Endothelial cell of umbilical vein (primary cell): ENCODE results near the gene RSBN1. TPM values are rescaled to one million over a fixed set of nuclear protein-coding genes. Genes with fewer than 3 reads are reported as not detected.

Experiments
- BruUV-seq: library from RNA; stranded (reverse); fragments of 400-500 nt; replicated peaks from 2 replicates; lab custom pipeline; 2021; lab: Mats Ljungman, UMichigan
- CTCF ChIA-PET: fragments of 300-600, 350-600 bp; sonication (Branson Sonifier 250); formaldehyde crosslinking; loops from one replicate; lab custom pipeline; 2021; ENCODE audit warnings: antibody characterized with exemption, inconsistent platforms; lab: Charles Lee
- POLR2A ChIA-PET: fragments of 300-600, 350-600 bp; sonication (Branson Sonifier 250); formaldehyde crosslinking; loops from one replicate; lab custom pipeline; 2021; ENCODE audit warnings: antibody characterized with exemption, inconsistent platforms; lab: Charles Lee
- DNase-seq: peaks from one replicate; pipeline ENCODE4 v3.0.0-alpha.2; 2011; ENCODE audit warnings: low read depth, low spot score
- FAIRE-seq: peaks from 2 replicates; lab custom pipeline; 2011; peaks lifted over from hg19 to GRCh38; lab: Jason Lieb, UNC
- H2AFZ ChIP-seq: 2 replicates; pipeline ENCODE4 v1.6.0; 2012; ENCODE audit warnings: low read depth, low read length, control low read depth, inconsistent platforms
- H3K27ac ChIP-seq: 2 replicates; pipeline ENCODE4 v1.5.1; 2011; ENCODE audit warnings: low read depth, mild to moderate bottlenecking, control low read depth, low read length, moderate library complexity; ENCODE audit not compliant: insufficient read depth
- H3K27me3 ChIP-seq, 2 experiments: 2 replicates each; pipeline versions ENCODE4 v1.6.0 to v1.6.1; 2011; ENCODE audit warnings: low read length in 2 of 2, mixed read lengths in 1 of 2; ENCODE audit not compliant: control insufficient read depth in 2 of 2, insufficient read depth in 2 of 2
- H3K36me3 ChIP-seq, 2 experiments: 2 replicates in 1 of 2; 3 replicates in 1 of 2; pipeline ENCODE4 v1.5.1; 2011; ENCODE audit warnings: low read length in 2 of 2, mild to moderate bottlenecking in 1 of 2, moderate library complexity in 1 of 2; ENCODE audit not compliant: control insufficient read depth in 2 of 2, insufficient read depth in 2 of 2; ENCODE audit errors: extremely low read depth in 1 of 2
- H3K4me1 ChIP-seq: 3 replicates; pipeline ENCODE4 v1.5.1; 2011; ENCODE audit warnings: mild to moderate bottlenecking, low read length; ENCODE audit not compliant: control insufficient read depth, insufficient read depth; ENCODE audit errors: extremely low read depth
- H3K4me2 ChIP-seq: 2 replicates; pipeline ENCODE4 v1.6.1; 2011; ENCODE audit warnings: low read length, control low read depth, mixed read lengths; ENCODE audit not compliant: insufficient read depth
- H3K4me3 ChIP-seq, 3 experiments: fragments of 200-600 bp in 1 of 3; sonication (generic), shearing (Covaris generic) in 1 of 3; replicated peaks in 1 of 3; 2 replicates each; pipeline ENCODE4 v1.5.1; 2011 to 2016; ENCODE audit warnings: control low read depth in 3 of 3, low read length in 3 of 3, mild to moderate bottlenecking in 2 of 3, inconsistent platforms in 1 of 3, low read depth in 1 of 3, moderate library complexity in 1 of 3; ENCODE audit not compliant: insufficient read depth in 1 of 3
- H3K79me2 ChIP-seq: 2 replicates; pipeline ENCODE4 v1.6.0; 2012; ENCODE audit warnings: low read length, inconsistent platforms; ENCODE audit not compliant: control insufficient read depth, insufficient read depth
- H3K9ac ChIP-seq: replicated peaks from 2 replicates; pipeline ENCODE3; 2011; ENCODE audit warnings: low read length, control low read depth; ENCODE audit not compliant: insufficient read depth; ENCODE audit errors: extremely low read depth
- H3K9me1 ChIP-seq: replicated peaks from 3 replicates; pipeline ENCODE4 v1.6.0; 2011; ENCODE audit warnings: mild to moderate bottlenecking, low read length; ENCODE audit not compliant: control insufficient read depth, insufficient read depth; ENCODE audit errors: extremely low read depth
- H3K9me3 ChIP-seq: replicated peaks from 2 replicates; pipeline ENCODE4 v1.5.1; 2012; ENCODE audit warnings: low read length, inconsistent platforms; ENCODE audit not compliant: control insufficient read depth, insufficient read depth
- H4K20me1 ChIP-seq: replicated peaks from 2 replicates; pipeline ENCODE3; 2011; ENCODE audit warnings: mild to moderate bottlenecking, low read length; ENCODE audit not compliant: control insufficient read depth, insufficient read depth; ENCODE audit errors: extremely low read depth
- CTCF ChIP-seq, 2 donors: IDR thresholded peaks; 1 replicate in 1 of 2; 2 replicates in 1 of 2; pipeline ENCODE4 v1.5.1; 2011; ENCODE audit warnings: low read length in 2 of 2, mild to moderate bottlenecking in 2 of 2, moderate library complexity in 2 of 2, control low read depth in 1 of 2, inconsistent platforms in 1 of 2, low read depth in 1 of 2; ENCODE audit not compliant: insufficient read depth in 1 of 2; ENCODE audit errors: extremely low read depth in 1 of 2
- EZH2 ChIP-seq: IDR thresholded peaks from 2 replicates; pipeline ENCODE4 v1.6.1; 2012; ENCODE audit warnings: borderline replicate concordance, low read depth, mild to moderate bottlenecking, moderate library complexity, low read length, inconsistent platforms; ENCODE audit not compliant: severe bottlenecking
- FOS ChIP-seq: IDR thresholded peaks from 2 replicates; pipeline ENCODE4 v1.6.1; 2011; ENCODE audit warnings: mild to moderate bottlenecking, low read length, moderate library complexity, borderline replicate concordance; ENCODE audit not compliant: insufficient read depth
- GATA2 ChIP-seq: IDR thresholded peaks from 2 replicates; pipeline ENCODE4 v1.7.0; 2011; ENCODE audit warnings: low read depth, mild to moderate bottlenecking, moderate library complexity, mixed read lengths, low read length; ENCODE audit not compliant: insufficient read length, insufficient read depth
- JUN ChIP-seq: IDR thresholded peaks from 2 replicates; pipeline ENCODE4 v1.6.1; 2011; ENCODE audit warnings: borderline replicate concordance, low read depth; ENCODE audit not compliant: insufficient read length, insufficient read depth
- MAX ChIP-seq: IDR thresholded peaks from 2 replicates; pipeline ENCODE4 v1.6.1; 2011; ENCODE audit not compliant: insufficient read depth, insufficient read length
- MYC ChIP-seq: IDR thresholded peaks from one replicate; pipeline ENCODE4 v1.6.1; 2011; ENCODE audit warnings: mild to moderate bottlenecking, low read depth, low read length
- POLR2A ChIP-seq: IDR thresholded peaks from 2 replicates; pipeline ENCODE4 v1.6.1; 2012; ENCODE audit warnings: low read depth, mild to moderate bottlenecking, control low read depth, low read length
- POLR2AphosphoS5 ChIP-seq: IDR thresholded peaks from 2 replicates; pipeline ENCODE4 v1.6.1; 2012; ENCODE audit warnings: low read depth, mild to moderate bottlenecking, control low read depth, low read length, moderate library complexity; ENCODE audit not compliant: insufficient read depth
- dilution Hi-C: fragments of 300-500 bp; cut with MboI; formaldehyde crosslinking; loops from one replicate; pipeline ENCODE4 v1.15.0; 2019; ENCODE audit warnings: low sequenced_read_pairs; ENCODE audit not compliant: extremely low pct_ligation_motif_present
- intact Hi-C: fragments of 100-400 bp; cut with micrococcal nuclease; formaldehyde crosslinking; loops from one replicate; pipeline ENCODE4 v1.10.0; 2022
- polyA plus RNA-seq, 4 experiments: library from polyadenylated mRNA; depleted of rRNA in 3 of 4; stranded (reverse) in 3 of 4; unstranded in 1 of 4; fragments of >200 nt; gene quantifications; 2 replicates each; pipeline versions ENCODE4 v1.2.1 to v1.2.3, GENCODE V29; 2011 to 2012; ENCODE audit warnings: missing spikeins in 1 of 4
- total RNA-seq: library from RNA; stranded (reverse); gene quantifications from 2 replicates; pipeline ENCODE4 v1.2.3, GENCODE V29; 2021

The RSBN1 gene
- total and polyA plus RNA-seq, 2 donors (not counting 3 experiments of a cell fraction or from before 2014, with no cell fraction given) = 4.0 to 13.4 TPM

- intact Hi-C loops = no loop called here
- Histone ChIP-seq H3K4me3 (no peak overlapping the region), H2AFZ (no peak overlapping the region), H3K9me3 (no peaks in the 10 kb centered on the region), H3K27ac (no peak overlapping the region), H3K79me2 (peaks cover 31% of the 10 kb centered on the region), H3K36me3 (peaks cover 2% of the 10 kb centered on the region in 2 experiments), H3K9me1 (no peaks in the 10 kb centered on the region), H3K4me1 (peaks cover 5% of the 10 kb centered on the region), H3K9ac (no peak overlapping the region), H4K20me1 (no peaks in the 10 kb centered on the region), H3K27me3 (no peaks in the 10 kb centered on the region), H3K4me2 (no peak overlapping the region)
- FAIRE-seq (no peak), DNase-seq (no peak)
- ChIA-PET CTCF (interaction anchor here (0.6 to 1.1 kb wide), 2 partner anchors 17 to 19 kb away, joined by 3 read pairs; partner anchors contain the start of gene RSBN1), POLR2A (no interaction called here)
- TF ChIP-seq FOS = no peak
- no peak for TF ChIP-seq POLR2A
- no peak for TF ChIP-seq JUN
- TF ChIP-seq MAX = no peak
- no peak for TF ChIP-seq EZH2
- no peak for TF ChIP-seq CTCF (IDR thresholded peaks at IDR 0.05; ENCODE audit: extremely low read depth in 1 of 2, insufficient read depth in 1 of 2, low read depth in 1 of 2, low read length in 2 of 2)
- TF ChIP-seq GATA2 = no peak
- TF ChIP-seq POLR2AphosphoS5 = no peak
- no peak for TF ChIP-seq MYC
- BruUV-seq = no TSS peak
- dilution Hi-C loops = no loop called here
Observed at GRCh38 chr1:113792986-113793385, 19.3 kb downstream of the RSBN1 start.
